GM12872 (cell line): ENCODE data around the gene GAPT.

Experiments
- CTCF ChIP-seq: IDR thresholded peaks from 3 replicates; pipeline ENCODE4 v1.5.1; 2011; ENCODE audit warnings: low read depth, mild to moderate bottlenecking, low read length, moderate library complexity; ENCODE audit not compliant: insufficient read depth

GAPT gene

GRCh38 chr5:58505502-58505901, 14.3 kb downstream of the GAPT start:
- no peak for TF ChIP-seq CTCF

GRCh38 chr5:58505971-58506640, 14.9 kb downstream of the GAPT start:
- TF ChIP-seq CTCF, result no peak

- no peak for TF ChIP-seq CTCF
Measured at GRCh38 chr5:58507715-58508114, 16.5 kb downstream of the GAPT start.

- TF ChIP-seq CTCF, result no peak
Measured at GRCh38 chr5:58517198-58517597, 26.0 kb downstream of the GAPT start.

- TF ChIP-seq CTCF, result no peak
Measured at GRCh38 chr5:58523956-58524355, 32.7 kb downstream of the GAPT start.

- no peak for TF ChIP-seq CTCF
Measured at GRCh38 chr5:58524571-58524970, 33.3 kb downstream of the GAPT start.

- TF ChIP-seq CTCF, result no peak
Measured at GRCh38 chr5:58530942-58531490, 39.8 kb downstream of the GAPT start.
